ENCODE data around the gene USF2.
A peak's percentile ranks its signal among the peaks of the same experiment; 100 is the strongest.

The USF2 gene

GRCh38 chr19:35246466-35247092 lies 22.2 kb upstream of the USF2 start:
- DNase-seq, result no peak

- peak; percentile 58 to 69 for DNase-seq
These were observed 21.0 kb upstream of the USF2 start for GRCh38 chr19:35247526-35248309.

- DNase-seq, result peak; percentile 75 to 80
These were observed 20.2 kb upstream of the USF2 start, which contains the start of gene LSR for GRCh38 chr19:35248310-35249145. Gene LSR, plus strand, starts transcription at chr19:35249002. Its CDS starts 21 bp downstream, at chr19:35249023.

- no peak for DNase-seq
These were observed 19.5 kb upstream of the USF2 start for GRCh38 chr19:35249146-35249847.

GRCh38 chr19:35249848-35250711 lies 18.7 kb upstream of the USF2 start:
- DNase-seq, result peak; percentile 15 to 17

- peak; percentile 13 to 19 for DNase-seq
These were observed 17.3 kb upstream of the USF2 start for GRCh38 chr19:35251456-35251855.

- peak; percentile 11 to 13 for DNase-seq
These were observed 15.2 kb upstream of the USF2 start for GRCh38 chr19:35253316-35254286.

GRCh38 chr19:35254341-35255297 lies 14.1 kb upstream of the USF2 start:
- peak in 1 of 2 experiments; percentile 13 for DNase-seq

GRCh38 chr19:35256566-35256965 lies 12.2 kb upstream of the USF2 start:
- DNase-seq, result no peak

GRCh38 chr19:35257113-35257461 lies 11.7 kb upstream of the USF2 start:
- DNase-seq, result peak in 1 of 2 experiments; percentile 12

GRCh38 chr19:35260694-35261304 lies 8.0 kb upstream of the USF2 start:
- peak; percentile 12 to 15 for DNase-seq

- peak; percentile 16 to 20 for DNase-seq
These were observed 7.2 kb upstream of the USF2 start for GRCh38 chr19:35261356-35262100.

- peak; percentile 13 to 14 for DNase-seq
These were observed 6.5 kb upstream of the USF2 start for GRCh38 chr19:35262101-35262761.

GRCh38 chr19:35264268-35265125 lies 4.3 kb upstream of the USF2 start:
- peak in 1 of 2 experiments; percentile 17 for DNase-seq

GRCh38 chr19:35265126-35265899 lies 3.4 kb upstream of the USF2 start:
- DNase-seq, result no peak
